Measurements from ENCODE around the gene GDF7.
A peak's percentile ranks its signal among the peaks of the same experiment; 100 is the strongest.

Gene GDF7

GRCh38 chr2:20629581-20630171 lies 37.3 kb upstream of the GDF7 start:
- no peak for DNase-seq

- no peak for DNase-seq
Observed at GRCh38 chr2:20630967-20631366, 36.0 kb upstream of the GDF7 start.

GRCh38 chr2:20631617-20632307 lies 35.2 kb upstream of the GDF7 start:
- DNase-seq: no peak

GRCh38 chr2:20632446-20632990 lies 34.4 kb upstream of the GDF7 start:
- no peak for DNase-seq

GRCh38 chr2:20633001-20633400 lies 33.9 kb upstream of the GDF7 start:
- no peak for DNase-seq

- DNase-seq: no peak
Observed at GRCh38 chr2:20633794-20634506, 33.0 kb upstream of the GDF7 start.

GRCh38 chr2:20634507-20635112 lies 32.3 kb upstream of the GDF7 start:
- no peak for DNase-seq

- no peak for DNase-seq
Observed at GRCh38 chr2:20635113-20635510, 31.8 kb upstream of the GDF7 start.

GRCh38 chr2:20635675-20636584 lies 31.0 kb upstream of the GDF7 start:
- DNase-seq: peak; percentile 46 to 64

GRCh38 chr2:20637147-20637546 lies 29.8 kb upstream of the GDF7 start:
- no peak for DNase-seq

GRCh38 chr2:20638014-20638413 lies 28.9 kb upstream of the GDF7 start:
- DNase-seq: no peak

- DNase-seq: no peak
Observed at GRCh38 chr2:20638646-20639430, 28.1 kb upstream of the GDF7 start.

- DNase-seq: no peak
Observed at GRCh38 chr2:20640411-20641122, 26.4 kb upstream of the GDF7 start.

GRCh38 chr2:20641123-20641985 lies 25.6 kb upstream of the GDF7 start:
- no peak for DNase-seq

GRCh38 chr2:20642055-20642971 lies 24.6 kb upstream of the GDF7 start:
- peak; percentile 80 to 82 for DNase-seq

- no peak for DNase-seq
Observed at GRCh38 chr2:20643060-20643459, 23.9 kb upstream of the GDF7 start.

GRCh38 chr2:20643826-20644225 lies 23.1 kb upstream of the GDF7 start:
- DNase-seq: no peak

- DNase-seq: no peak
Observed at GRCh38 chr2:20645301-20645701, 21.6 kb upstream of the GDF7 start.

GRCh38 chr2:20645761-20646160 lies 21.2 kb upstream of the GDF7 start:
- no peak for DNase-seq
